Glutamatergic neuron (in vitro differentiated cells): ENCODE measurements around the gene LRRC2. TPM values are rescaled to one million over a fixed set of nuclear protein-coding genes. Genes with fewer than 3 reads are reported as not detected.

Experiments used
- DNase-seq: peaks from one replicate; pipeline ENCODE4 v3.0.0; 2022
- H3K27ac Mint-ChIP-seq: one replicate; pipeline ENCODE4 v1.8.0; 2020; ENCODE audit warnings: mild to moderate bottlenecking, mixed read lengths, inconsistent platforms; ENCODE audit not compliant: unreplicated experiment
- H3K27me3 Mint-ChIP-seq: one replicate; pipeline ENCODE4 v1.8.0; 2020; ENCODE audit warnings: mild to moderate bottlenecking, moderate library complexity, mixed read lengths, inconsistent platforms; ENCODE audit not compliant: unreplicated experiment
- H3K36me3 Mint-ChIP-seq: one replicate; pipeline ENCODE4 v1.8.0; 2020; ENCODE audit warnings: mild to moderate bottlenecking, mixed read lengths, inconsistent platforms; ENCODE audit not compliant: unreplicated experiment
- H3K4me1 Mint-ChIP-seq: one replicate; pipeline ENCODE4 v1.8.0; 2020; ENCODE audit warnings: mild to moderate bottlenecking, low read depth, mixed read lengths, inconsistent platforms; ENCODE audit not compliant: unreplicated experiment
- H3K4me3 Mint-ChIP-seq: one replicate; pipeline ENCODE4 v1.8.0; 2020; ENCODE audit warnings: mild to moderate bottlenecking, mixed read lengths, inconsistent platforms; ENCODE audit not compliant: unreplicated experiment
- H3K9me3 Mint-ChIP-seq: one replicate; pipeline ENCODE4 v1.8.0; 2020; ENCODE audit warnings: mild to moderate bottlenecking, moderate library complexity, mixed read lengths, inconsistent platforms; ENCODE audit not compliant: unreplicated experiment
- total RNA-seq: library from RNA; stranded (reverse); fragmentation: NEBNext Ultra II Directional; extraction: Animal tissue kit (Norgen Biotek cat#: 25700); gene quantifications from one replicate; pipeline ENCODE4 v1.2.1, GENCODE V29; 2021; ENCODE audit not compliant: unreplicated experiment
- TF ChIP-seq, protein P1 (sequence below): fragments of 200-600 bp; sonication (generic); IDR thresholded peaks from one replicate; pipeline ENCODE4 v1.5.0; 2021; ENCODE audit not compliant: partially characterized antibody, unreplicated experiment

LRRC2 gene
- total RNA-seq, 1 donor from 2014 or later, result not detected

GRCh38 chr3:46603446-46604046, 37.4 kb upstream of the LRRC2 start:
- Mint-ChIP-seq H3K4me3 (no peak overlapping the region), H3K9me3 (no peaks in the 10 kb centered on the region), H3K36me3 (no peaks in the 10 kb centered on the region), H3K27ac (no peak overlapping the region), H3K27me3 (no peaks in the 10 kb centered on the region), H3K4me1 (no peaks in the 10 kb centered on the region)
- no peak for DNase-seq
- TF ChIP-seq, protein P1, sequence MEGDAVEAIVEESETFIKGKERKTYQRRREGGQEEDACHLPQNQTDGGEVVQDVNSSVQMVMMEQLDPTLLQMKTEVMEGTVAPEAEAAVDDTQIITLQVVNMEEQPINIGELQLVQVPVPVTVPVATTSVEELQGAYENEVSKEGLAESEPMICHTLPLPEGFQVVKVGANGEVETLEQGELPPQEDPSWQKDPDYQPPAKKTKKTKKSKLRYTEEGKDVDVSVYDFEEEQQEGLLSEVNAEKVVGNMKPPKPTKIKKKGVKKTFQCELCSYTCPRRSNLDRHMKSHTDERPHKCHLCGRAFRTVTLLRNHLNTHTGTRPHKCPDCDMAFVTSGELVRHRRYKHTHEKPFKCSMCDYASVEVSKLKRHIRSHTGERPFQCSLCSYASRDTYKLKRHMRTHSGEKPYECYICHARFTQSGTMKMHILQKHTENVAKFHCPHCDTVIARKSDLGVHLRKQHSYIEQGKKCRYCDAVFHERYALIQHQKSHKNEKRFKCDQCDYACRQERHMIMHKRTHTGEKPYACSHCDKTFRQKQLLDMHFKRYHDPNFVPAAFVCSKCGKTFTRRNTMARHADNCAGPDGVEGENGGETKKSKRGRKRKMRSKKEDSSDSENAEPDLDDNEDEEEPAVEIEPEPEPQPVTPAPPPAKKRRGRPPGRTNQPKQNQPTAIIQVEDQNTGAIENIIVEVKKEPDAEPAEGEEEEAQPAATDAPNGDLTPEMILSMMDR, result no peak

DNA sequence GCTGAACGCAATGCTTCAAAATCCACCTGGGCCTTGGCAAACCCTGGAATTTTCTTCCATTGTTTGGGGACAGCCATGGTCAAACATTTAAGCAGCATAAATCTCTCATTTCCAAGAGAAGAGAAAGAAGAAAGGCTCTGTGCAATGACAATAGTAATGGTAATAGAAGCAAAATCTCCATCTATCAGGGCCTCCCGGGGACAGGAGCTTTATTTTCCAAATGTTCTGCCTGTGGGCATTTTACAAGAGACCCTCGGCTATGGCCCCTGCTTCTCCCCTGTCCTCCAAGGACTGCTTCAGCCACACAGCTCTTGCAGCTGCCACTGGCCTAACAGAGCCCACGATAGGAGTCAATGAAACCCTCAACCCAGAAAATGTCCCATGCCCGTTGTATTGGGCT, 33.5 kb upstream of the LRRC2 start:
- no peaks in the 10 kb centered on the region for H3K4me1 Mint-ChIP-seq
- no peak overlapping the region for H3K4me3 Mint-ChIP-seq
- H3K9me3 Mint-ChIP-seq, result no peaks in the 10 kb centered on the region
- TF ChIP-seq, protein P1, result no peak
- no peaks in the 10 kb centered on the region for H3K27me3 Mint-ChIP-seq
- no peaks in the 10 kb centered on the region for H3K36me3 Mint-ChIP-seq
- DNase-seq, result no peak
- no peak overlapping the region for H3K27ac Mint-ChIP-seq

DNA sequence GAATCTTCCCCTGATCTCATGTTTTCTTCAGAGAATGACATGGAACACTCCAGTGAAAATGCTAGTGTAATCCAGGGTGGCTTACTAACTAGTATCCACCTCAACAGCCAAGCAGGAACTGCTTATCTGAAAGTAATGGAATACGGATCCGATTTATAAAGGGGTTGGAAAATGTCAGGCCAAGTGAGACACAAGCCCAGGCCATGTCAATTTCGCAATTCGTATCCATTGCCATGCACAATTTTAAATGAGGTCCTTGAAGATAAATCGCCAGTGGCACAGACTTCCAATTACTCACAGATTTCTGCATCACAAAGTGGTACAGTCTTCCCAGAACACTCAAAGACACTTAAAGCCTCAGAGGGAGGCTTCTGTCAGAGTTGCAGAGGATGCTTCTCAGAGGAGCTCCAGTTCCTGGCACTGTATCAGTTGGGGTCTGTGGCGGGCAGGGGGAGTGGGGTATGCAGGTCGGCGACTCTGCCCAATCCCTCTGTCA, 29.8 kb upstream of the LRRC2 start:
- Mint-ChIP-seq H3K27ac (no peak overlapping the region), H3K4me1 (no peaks in the 10 kb centered on the region), H3K4me3 (no peak overlapping the region), H3K36me3 (peaks cover 13% of the 10 kb centered on the region), H3K27me3 (no peaks in the 10 kb centered on the region), H3K9me3 (no peaks in the 10 kb centered on the region)
- no peak for DNase-seq
- TF ChIP-seq, protein P1, result no peak

DNA sequence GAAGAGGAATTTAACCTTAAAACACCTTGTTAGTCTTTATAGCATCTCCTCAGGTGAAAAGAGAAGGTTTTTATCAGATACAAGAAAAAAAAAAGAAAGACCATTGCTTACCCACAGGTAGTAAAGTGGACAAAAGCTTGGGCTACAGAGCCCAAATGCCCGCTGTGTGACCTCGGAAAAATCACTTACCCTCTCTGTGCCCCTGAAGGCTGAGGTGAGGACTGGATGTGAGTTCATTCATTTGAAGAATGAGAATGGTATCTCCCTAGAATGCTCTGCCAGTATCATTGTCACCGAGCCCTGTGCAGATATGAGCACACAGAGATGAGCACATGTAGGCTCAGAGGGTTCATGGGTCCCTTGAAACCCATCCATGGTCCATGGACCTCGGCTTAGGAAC, 28.6 kb upstream of the LRRC2 start:
- H3K9me3 Mint-ChIP-seq, result no peaks in the 10 kb centered on the region
- TF ChIP-seq, protein P1, result no peak
- H3K4me3 Mint-ChIP-seq, result no peak overlapping the region
- H3K36me3 Mint-ChIP-seq, result peaks cover 13% of the 10 kb centered on the region
- no peak for DNase-seq
- H3K27ac Mint-ChIP-seq, result no peak overlapping the region
- no peaks in the 10 kb centered on the region for H3K27me3 Mint-ChIP-seq
- no peaks in the 10 kb centered on the region for H3K4me1 Mint-ChIP-seq

DNA sequence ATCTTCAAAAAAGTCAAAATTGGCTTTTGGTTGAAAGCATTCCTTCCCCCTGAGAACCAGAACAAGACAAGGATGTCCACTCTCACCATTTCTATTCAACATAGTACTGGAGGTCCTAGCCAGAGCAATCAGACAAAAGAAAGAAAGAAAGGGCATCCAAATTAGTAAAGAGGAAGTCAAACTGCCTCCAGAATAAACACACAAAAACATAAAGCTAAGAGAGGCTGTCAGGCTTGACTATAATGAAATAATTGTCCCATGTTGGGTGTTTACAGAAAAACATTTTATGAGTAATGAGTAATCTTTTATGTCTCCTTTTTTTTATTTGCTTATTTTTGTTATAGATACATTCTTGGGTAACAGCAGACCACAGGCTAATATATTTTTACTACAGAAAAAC, 27.9 kb upstream of the LRRC2 start:
- TF ChIP-seq, protein P1, result no peak
- Mint-ChIP-seq H3K9me3 (no peaks in the 10 kb centered on the region), H3K4me3 (no peak overlapping the region), H3K4me1 (no peaks in the 10 kb centered on the region), H3K27me3 (no peaks in the 10 kb centered on the region), H3K36me3 (peaks cover 13% of the 10 kb centered on the region), H3K27ac (no peak overlapping the region)
- DNase-seq, result no peak
